Measurements from ENCODE around the gene ETS1.

DNA sequence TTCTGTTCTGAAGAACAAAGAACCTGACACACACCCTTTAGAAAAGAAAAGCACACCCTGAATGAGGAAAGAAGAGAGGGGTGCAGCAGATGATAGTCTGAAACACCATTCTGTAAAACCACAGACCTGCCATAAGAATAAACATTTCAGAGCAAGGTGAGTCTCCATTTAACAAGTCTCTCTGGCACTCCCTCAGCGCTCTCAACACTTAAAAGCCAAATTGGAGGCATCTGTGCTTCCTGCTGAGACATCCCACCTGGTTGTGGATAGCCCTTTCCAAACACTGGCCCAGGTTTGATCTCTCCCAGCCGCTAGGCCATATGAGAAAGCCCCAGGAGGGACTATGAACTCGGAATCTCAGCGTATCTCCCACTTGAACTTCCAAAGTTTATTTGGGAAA is 36.3 kb downstream of the ETS1 start:
- TF ChIP-seq, protein P1, sequence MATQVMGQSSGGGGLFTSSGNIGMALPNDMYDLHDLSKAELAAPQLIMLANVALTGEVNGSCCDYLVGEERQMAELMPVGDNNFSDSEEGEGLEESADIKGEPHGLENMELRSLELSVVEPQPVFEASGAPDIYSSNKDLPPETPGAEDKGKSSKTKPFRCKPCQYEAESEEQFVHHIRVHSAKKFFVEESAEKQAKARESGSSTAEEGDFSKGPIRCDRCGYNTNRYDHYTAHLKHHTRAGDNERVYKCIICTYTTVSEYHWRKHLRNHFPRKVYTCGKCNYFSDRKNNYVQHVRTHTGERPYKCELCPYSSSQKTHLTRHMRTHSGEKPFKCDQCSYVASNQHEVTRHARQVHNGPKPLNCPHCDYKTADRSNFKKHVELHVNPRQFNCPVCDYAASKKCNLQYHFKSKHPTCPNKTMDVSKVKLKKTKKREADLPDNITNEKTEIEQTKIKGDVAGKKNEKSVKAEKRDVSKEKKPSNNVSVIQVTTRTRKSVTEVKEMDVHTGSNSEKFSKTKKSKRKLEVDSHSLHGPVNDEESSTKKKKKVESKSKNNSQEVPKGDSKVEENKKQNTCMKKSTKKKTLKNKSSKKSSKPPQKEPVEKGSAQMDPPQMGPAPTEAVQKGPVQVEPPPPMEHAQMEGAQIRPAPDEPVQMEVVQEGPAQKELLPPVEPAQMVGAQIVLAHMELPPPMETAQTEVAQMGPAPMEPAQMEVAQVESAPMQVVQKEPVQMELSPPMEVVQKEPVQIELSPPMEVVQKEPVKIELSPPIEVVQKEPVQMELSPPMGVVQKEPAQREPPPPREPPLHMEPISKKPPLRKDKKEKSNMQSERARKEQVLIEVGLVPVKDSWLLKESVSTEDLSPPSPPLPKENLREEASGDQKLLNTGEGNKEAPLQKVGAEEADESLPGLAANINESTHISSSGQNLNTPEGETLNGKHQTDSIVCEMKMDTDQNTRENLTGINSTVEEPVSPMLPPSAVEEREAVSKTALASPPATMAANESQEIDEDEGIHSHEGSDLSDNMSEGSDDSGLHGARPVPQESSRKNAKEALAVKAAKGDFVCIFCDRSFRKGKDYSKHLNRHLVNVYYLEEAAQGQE (IDR thresholded peaks at IDR 0.05): no peak
- TF ChIP-seq JUNB (IDR thresholded peaks at IDR 0.05) (no peak), RARB (CRISPR knock-in tag; IDR thresholded peaks at IDR 0.05) (no peak)
- TF ChIP-seq, protein P2, sequence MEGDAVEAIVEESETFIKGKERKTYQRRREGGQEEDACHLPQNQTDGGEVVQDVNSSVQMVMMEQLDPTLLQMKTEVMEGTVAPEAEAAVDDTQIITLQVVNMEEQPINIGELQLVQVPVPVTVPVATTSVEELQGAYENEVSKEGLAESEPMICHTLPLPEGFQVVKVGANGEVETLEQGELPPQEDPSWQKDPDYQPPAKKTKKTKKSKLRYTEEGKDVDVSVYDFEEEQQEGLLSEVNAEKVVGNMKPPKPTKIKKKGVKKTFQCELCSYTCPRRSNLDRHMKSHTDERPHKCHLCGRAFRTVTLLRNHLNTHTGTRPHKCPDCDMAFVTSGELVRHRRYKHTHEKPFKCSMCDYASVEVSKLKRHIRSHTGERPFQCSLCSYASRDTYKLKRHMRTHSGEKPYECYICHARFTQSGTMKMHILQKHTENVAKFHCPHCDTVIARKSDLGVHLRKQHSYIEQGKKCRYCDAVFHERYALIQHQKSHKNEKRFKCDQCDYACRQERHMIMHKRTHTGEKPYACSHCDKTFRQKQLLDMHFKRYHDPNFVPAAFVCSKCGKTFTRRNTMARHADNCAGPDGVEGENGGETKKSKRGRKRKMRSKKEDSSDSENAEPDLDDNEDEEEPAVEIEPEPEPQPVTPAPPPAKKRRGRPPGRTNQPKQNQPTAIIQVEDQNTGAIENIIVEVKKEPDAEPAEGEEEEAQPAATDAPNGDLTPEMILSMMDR (IDR thresholded peaks at IDR 0.05): no peak

Data from A549 (cell line).